ENCODE results near the gene SLC35C1.
"Not testable (repeated sequence)": the region's sequence is repeated elsewhere in the genome, so short reads cannot be mapped to it uniquely, and the experiment has no call there.

SLC35C1 gene

GRCh38 chr11:45788887-45789286 lies 16.1 kb upstream of the SLC35C1 start:
- no peak for DNase-seq (ENCODE audit: low read depth)

- no peak for DNase-seq (ENCODE audit: low read depth)
These were observed 13.4 kb upstream of the SLC35C1 start for GRCh38 chr11:45791524-45791923.

GRCh38 chr11:45794169-45794568 lies 10.8 kb upstream of the SLC35C1 start:
- no peak for DNase-seq (ENCODE audit: low read depth)

DNA sequence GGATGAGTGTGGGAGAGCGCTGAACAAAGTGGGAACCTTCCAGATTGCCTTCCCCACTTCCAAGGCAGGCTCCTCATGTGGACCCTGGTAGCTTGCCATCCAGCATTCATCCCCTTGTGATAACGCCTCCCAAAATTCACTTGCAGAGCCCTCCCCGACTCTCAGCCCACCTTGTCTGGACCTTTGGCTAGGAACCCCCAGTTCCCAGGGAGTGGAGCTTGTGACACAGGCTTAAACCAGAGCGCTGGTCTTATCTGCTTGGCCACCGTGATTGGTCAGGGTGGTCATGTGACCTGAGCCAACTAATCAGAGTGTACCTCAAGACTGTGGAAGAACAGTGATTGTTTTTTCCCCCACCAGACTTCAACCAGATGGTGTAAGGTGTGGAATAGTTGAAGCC lies 9.6 kb upstream of the SLC35C1 start:
- DNase-seq (ENCODE audit: low read depth) = no peak

DNA sequence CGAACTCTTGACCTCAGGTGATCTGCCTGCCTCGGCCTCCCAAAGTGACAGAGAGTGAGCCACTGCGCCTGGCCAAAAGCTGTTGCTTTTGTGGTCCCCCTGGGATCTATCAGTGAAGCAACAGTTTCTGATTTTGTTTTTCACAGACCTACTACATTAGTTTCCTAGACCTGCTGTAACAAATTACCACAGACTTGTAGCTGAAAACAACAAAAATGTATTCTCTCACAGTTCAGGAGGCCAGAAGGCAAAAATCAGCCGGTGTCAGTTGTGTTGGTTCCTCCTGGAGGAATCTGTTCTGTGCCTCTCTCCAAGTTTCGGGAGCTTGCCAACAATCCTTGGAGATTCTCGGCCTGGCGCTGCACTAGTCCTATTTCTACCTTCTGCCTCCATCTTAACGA lies 8.5 kb upstream of the SLC35C1 start:
- DNase-seq (ENCODE audit: low read depth) = no peak

DNA sequence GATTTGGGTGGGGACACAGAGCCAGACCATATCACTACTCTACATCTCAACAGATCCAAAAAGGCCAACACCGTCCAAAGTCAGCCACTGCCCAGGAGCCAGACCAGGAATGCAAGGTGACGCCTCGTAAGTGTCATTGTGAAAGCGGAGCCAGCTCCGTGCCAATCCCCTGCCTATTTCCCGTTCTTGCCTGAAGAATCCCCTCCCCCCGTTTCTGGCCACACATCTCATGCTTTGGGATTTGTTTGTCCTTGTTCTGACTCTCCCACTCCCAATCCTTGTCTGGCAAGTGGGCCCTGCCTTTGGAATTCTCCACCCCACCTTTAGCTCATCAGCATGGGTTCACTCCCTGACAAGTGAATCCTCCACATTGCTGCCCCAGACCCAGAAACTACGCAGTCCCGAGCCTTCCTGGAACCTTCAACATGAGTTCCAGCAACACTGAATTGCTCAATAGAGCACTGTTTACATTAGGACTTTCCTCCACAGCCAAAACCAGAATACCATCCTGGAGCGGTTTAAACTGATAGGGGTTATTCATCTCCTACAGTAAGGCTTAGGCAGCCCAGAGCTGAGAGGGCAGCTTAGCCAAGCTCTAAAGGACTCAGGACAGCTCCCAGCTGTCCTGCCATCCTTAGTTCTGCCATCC lies 6.0 kb upstream of the SLC35C1 start:
- no peak for DNase-seq (ENCODE audit: low read depth)

GRCh38 chr11:45799562-45799961 lies 5.4 kb upstream of the SLC35C1 start:
- DNase-seq (ENCODE audit: low read depth) = no peak

DNA sequence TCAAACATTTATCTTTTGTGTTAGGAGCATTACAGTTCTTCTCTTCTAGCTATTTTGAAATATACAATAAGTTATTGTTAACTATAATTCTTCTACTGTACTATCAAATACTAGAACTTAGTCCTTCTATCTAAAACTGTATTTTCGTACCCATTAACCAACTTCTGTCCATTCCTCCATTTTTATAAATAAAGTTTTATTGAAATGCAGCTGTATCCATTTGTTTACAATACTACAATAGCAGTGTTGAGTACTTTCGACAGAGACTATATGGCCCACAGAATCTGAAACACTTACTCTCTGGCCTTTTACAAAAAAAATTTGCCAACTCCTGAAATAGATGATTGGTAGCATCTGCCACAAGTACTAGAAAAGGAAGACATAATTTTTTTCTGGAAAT lies 4.7 kb upstream of the SLC35C1 start:
- DNase-seq (ENCODE audit: low read depth) = no peak

DNA sequence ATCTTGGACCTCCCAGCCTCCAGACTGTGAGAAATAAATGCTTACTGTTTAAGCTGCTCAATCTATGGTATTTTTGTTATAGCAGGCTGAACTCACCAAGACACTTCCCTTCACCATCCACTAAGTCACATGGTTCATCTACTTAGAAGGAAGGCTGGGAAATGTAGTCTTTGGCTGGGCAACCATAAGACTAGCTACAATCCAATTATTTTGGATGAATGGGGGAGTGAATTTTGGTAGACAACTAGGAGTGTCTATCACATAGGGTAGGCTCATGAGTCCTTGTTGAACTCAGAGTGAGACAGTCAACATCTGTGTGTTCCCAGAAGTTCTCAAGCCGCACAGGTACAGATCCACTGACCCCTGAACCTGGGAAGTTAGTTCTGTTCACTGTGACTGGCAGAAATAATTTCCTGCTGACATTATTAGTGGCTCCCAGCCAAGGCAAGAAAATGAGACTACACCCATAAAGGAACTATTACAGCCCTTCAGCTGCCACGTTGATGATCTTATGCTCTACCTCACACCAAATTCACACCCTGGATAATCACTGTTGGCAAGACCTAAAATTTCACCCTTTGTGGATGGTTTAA lies 3.1 kb upstream of the SLC35C1 start:
- DNase-seq (ENCODE audit: low read depth) = no peak

DNA sequence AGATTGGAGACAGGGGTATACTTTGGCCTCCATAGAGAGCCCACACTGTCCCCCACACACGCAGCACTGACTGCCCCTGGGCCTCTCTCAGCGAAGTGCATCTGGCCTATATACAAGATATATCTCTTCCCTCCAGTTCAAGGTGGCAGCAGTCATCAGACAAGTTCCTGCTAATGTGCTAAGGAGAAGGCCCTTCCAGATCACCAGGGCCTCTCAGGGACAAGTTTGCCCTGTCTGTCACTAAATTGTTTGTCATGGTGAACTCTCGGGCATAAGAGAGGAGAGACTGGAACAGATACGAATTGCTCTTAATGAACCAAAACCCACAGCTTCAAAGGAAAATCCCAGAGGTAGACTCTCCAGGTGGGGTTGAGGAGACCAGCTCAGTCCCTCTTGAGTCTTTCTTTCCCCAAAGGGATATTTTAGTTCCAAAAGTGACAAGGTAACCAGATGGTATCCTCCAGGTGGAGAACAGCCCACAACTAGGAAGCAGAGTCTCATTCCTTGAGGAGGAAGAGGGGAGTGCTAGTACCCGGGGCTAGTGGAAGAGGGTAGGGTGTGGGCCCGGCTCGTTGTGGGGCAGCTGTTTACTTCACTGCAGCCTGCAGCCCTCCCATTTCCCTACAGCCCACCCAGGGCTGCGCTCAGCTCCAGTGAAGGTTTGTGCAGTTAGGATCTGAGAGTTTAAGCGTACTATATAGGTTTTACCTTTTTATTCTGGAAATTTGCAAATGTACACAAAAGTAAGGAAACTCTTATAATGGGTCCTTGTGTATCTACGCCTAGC lies 2.2 kb upstream of the SLC35C1 start:
- no peak for DNase-seq (ENCODE audit: low read depth)

DNA sequence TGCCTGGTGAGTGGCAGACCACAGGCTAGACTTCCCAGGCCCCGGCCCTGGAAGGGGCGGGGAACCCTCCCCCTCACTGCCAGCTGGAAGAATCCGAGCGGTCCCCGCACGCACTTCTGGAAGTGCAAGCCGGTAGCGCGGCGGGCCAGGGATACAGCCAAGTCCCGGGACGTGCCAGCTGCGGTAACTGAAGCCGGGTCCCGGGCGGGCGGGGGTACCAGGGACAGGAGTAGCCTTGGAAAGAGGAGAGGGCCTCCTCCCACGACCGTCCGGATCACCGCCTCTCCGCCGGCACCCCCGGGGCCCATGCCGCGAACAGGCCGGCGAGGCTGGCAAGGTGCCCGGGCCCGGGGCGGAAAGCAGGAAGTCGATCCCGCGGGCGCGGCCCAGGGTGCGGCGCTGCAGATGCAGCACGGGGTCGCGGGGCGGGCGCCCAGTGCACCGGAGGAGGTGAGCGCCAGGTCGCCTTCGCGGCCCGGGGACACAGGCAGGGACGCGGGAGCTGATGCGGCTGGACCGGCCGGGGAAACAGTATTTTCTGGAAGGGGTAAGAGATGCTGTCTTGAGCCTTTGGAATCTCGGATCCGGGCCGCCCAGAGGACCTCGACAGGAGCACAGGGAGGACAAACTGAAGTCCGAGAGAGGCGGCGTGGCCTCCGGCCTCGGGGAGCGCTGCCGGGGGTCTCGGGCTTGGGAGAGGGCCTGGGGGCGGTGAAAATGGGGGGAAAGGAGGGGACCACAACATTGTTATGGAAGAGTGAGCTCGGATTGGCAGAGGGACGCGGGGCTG lies 783 bp upstream of the SLC35C1 start:
- peak; percentile 35 for DNase-seq (ENCODE audit: low read depth)

- no peak for DNase-seq (ENCODE audit: low read depth)
These were observed 539 bp downstream of the SLC35C1 start for GRCh38 chr11:45805305-45806071.

DNA sequence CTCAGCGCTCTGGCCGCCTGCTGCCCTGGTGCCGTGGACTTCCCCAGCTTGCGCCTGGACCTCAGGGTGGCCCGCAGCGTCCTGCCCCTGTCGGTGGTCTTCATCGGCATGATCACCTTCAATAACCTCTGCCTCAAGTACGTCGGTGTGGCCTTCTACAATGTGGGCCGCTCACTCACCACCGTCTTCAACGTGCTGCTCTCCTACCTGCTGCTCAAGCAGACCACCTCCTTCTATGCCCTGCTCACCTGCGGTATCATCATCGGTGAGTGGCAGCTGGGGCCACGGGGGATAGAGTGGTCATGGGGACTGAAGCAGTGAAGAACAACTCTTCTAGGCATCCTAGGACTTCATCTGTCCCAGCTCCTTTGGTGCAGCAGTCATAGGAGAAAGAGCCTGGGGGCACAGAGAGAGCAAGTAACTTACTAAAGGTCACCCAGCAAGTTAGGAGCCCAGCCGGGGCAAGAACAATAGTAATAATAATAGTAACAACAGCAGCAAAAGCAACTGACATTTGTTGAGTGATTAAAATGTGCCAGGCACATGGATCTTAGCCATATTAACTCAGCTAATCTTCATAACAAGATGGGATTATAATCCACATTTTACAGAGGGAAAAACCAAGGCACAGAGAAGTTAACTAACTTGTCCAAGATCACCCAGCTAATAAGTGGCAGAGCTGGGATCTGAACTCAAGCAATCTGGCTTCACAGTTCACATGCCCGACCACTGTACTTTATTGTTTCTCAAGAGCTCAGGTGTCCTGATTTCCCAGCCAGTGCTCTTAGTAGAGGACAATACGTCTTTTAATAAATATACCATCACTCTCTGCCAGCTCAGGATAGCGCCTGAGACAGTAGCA lies 1.4 kb downstream of the SLC35C1 start:
- DNase-seq (ENCODE audit: low read depth) = no peak

DNA sequence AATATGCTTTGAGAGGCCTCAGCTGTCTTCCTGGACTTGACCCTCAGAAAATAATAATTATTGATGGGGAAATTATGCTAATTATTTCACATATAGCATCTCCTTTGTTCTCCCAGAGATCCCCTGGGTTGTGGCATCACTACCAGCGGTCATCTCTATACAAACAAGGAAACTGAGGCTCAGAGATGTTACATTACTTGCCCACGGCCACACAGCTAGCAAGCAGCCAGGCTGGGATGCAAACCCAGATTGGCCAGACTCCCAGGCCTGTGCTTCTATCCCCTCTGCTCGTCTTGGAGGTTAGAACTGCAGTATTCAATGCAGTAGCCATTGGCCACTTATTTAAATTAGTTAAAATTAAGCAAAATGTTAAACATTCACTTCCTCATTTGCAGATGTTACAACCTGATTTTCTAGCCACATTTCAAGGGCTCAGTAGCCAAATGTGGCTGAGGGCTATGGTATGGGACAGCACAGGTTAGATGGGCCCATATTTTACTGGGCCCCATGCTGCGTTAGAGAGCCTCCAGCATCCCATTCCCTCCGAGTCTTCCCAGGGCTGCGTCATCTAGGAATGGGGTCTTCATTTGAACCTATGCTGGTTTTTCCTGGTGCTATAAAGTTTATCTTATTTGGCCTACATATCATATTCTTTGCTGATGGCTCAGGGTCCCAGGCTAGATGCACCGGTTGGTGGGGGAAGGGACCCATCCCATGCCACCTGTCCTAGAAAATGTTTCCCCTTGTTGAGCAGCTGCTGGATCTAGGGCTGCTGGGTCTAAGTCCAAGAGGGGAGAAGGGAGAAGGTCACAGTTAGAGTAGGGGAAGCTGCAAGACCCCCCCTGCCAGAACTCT lies 2.2 kb downstream of the SLC35C1 start:
- DNase-seq (ENCODE audit: low read depth) = no peak

GRCh38 chr11:45807792-45808238 lies 2.9 kb downstream of the SLC35C1 start:
- no peak for DNase-seq (ENCODE audit: low read depth)

DNA sequence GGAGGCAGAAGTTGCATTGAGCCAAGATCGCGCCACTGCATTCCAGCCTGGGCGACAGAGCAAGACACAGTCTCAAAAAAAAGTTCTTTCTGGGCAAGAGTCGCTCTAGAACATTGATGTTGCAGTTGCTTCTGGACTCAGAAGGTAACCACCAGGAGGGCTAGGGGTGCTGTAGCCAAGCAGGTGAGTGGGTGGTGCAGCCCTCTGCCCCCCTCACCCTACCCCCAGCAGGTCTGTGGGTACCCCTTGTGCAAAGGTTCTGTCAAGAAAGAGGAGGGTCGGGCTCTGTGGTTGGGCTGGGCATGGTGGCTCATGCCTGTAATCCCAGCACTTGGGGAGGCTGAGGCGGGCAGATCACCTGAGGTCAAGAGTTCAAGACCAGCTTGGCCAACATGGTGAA lies 3.5 kb downstream of the SLC35C1 start:
- DNase-seq (ENCODE audit: low read depth) = not testable (repeated sequence)

- DNase-seq (ENCODE audit: low read depth) = no peak
These were observed 4.8 kb downstream of the SLC35C1 start for GRCh38 chr11:45809456-45810395.

- no peak for DNase-seq (ENCODE audit: low read depth)
These were observed 5.6 kb downstream of the SLC35C1 start for GRCh38 chr11:45810431-45811108.

All from stimulated activated CD4-positive, alpha-beta T cell treated with anti-CD3 and anti-CD28 coated beads, Interleukin-2, amount 100 ng/mL, for 4 hours (primary cell).